Measurements from ENCODE around the gene CDC27.
A peak's percentile ranks its signal among the peaks of the same experiment; 100 is the strongest.
"Not testable (repeated sequence)": the region's sequence is repeated elsewhere in the genome, so short reads cannot be mapped to it uniquely, and the experiment has no call there.

CDC27 gene, protein sequence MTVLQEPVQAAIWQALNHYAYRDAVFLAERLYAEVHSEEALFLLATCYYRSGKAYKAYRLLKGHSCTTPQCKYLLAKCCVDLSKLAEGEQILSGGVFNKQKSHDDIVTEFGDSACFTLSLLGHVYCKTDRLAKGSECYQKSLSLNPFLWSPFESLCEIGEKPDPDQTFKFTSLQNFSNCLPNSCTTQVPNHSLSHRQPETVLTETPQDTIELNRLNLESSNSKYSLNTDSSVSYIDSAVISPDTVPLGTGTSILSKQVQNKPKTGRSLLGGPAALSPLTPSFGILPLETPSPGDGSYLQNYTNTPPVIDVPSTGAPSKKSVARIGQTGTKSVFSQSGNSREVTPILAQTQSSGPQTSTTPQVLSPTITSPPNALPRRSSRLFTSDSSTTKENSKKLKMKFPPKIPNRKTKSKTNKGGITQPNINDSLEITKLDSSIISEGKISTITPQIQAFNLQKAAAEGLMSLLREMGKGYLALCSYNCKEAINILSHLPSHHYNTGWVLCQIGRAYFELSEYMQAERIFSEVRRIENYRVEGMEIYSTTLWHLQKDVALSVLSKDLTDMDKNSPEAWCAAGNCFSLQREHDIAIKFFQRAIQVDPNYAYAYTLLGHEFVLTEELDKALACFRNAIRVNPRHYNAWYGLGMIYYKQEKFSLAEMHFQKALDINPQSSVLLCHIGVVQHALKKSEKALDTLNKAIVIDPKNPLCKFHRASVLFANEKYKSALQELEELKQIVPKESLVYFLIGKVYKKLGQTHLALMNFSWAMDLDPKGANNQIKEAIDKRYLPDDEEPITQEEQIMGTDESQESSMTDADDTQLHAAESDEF

DNA sequence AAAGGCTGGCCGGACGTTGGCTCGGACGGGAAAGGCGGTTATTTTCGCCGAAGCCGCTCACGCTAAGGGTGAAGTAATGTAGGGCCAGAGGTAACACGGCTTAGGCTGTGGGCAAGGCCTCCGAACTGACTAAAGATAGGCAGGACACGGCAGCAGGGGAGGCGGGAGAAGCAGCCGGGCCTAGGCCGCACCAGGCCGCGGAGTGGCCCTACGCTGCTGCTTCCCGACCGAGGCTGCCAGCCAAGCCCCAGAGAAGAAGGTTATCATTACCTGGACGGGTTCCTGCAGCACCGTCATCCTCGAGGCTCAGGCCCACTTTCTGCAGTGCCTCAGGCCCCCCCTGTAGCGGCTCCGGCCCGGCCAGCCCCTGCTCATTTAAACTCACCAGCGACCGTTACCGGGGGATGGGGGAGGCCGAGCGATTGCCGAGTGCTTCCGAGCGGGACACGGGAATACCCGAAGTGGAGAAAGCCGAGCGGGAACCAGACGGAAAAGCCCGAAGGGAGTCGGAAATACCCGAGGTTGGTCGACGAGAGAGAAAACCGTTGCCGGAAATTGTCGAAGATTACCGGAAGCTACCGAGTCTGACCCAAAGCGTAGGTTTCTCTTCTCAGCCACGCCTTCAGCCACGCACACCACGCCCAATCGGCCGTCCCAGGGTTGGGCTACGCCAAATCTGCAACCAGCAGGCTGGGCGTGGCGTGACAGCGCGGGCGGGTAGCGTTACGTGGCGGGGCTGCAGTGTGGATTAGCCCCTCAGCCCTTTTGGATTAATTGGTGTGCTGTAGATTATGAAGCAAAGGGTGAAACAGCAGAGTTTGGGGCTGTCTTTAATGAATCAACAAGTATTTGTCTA, at the start of gene CDC27:
Gene CDC27, minus strand, starts transcription at position 420 of the 856 bp plus-strand sequence. Its CDS starts 123 bp downstream, at position 297.
- DNase-seq, result peak; percentile 100

DNA sequence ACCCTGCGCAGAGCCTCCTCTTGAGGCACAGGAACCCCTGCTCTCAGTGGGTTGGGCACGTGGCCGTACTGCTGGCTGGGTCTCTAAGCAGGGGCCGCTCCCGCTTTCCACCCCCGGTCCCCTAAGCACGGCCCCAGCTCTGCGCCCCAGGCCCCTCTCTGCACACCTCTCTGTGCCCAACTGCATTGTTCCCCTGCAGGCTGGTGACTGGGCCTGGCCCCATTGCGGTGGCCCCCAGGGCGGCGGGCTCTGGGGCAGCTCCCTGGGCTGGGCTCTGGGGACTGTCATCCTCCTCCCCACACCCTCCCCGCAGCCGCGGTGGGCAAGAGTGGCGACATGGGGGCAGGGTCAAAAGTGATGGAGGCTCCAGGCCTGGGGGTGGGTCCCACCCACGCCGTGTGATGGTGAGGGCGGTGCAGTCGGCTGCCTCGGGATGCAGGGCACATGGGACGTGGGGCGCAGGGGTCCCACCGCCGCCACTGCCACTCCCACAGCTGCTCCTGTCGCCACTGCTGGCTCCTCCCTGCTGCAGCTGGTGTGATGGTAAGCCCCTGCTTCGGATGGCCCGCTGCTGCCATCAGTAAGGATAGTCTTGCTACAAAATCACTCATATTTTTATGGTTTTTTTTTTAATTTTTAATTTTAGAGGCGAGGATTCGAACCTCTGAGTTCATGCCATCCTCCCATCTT, 49.4 kb upstream of the CDC27 start:
- no peak for DNase-seq

GRCh38 chr17:47237841-47238240, 48.7 kb upstream of the CDC27 start:
- no peak for DNase-seq

DNA sequence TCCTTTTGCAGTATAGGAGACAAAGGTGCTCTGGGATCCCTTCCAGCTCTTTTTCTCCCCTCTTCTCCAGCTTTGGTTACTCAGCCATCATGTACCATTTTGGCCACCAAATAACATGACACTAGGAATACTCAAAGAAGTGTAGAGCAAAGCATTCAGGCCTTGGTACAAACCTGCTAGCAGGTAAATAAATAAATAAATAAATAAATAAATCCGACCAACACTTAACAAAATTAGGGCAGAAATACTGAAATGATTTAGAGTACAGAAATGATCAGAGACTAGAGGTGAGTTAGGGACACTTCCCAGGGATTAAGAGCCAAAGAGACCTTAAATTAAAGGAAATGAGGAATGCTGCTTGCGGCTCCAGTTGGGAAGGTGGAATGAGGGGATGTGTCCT, 46.8 kb upstream of the CDC27 start:
- no peak for DNase-seq

- DNase-seq, result no peak
Measured at GRCh38 chr17:47235506-47235905, 46.4 kb upstream of the CDC27 start.

DNA sequence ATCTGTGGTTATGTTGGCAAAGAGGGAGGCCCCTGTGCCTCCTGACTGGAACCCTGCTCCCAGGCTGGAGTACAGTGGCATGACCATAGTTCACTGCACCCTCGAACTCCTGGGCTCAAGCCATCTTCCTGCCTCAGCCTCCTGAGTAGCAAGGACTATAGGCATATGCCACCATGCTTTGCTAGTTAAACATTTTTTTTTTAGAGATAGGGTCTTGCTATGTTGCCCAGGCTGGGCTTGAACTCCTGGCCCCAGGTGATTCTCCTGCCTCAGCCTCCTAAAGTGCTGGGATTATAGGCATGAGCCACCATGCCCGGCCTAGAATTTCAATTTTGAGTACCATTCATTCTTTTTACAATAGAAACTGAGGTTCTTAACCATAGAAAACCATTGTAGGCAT, 43.4 kb upstream of the CDC27 start:
- DNase-seq, result no peak

- no peak for DNase-seq
Measured at GRCh38 chr17:47231866-47232265, 42.8 kb upstream of the CDC27 start.

GRCh38 chr17:47231334-47231733, 42.2 kb upstream of the CDC27 start:
- DNase-seq, result no peak

DNA sequence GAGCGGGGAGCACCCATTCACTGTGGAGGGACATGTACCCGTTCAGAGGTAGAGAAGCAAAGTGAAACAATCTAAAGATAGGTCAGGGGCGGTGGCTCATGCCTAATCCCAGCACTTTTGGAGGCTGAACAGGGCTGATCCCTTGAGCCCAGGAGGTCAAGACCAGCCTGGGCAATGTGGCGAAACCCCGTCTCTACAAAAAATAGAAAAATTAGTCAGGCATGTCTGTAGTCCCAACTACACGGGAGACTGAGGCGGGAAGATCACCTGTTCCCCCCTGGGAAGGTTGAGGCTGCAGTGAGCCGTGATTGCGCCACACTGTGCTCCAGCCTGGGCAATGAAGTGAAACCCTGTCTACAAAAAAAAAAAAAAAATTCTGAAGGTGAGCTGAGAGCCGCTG, 41.8 kb upstream of the CDC27 start:
- DNase-seq, result no peak

DNA sequence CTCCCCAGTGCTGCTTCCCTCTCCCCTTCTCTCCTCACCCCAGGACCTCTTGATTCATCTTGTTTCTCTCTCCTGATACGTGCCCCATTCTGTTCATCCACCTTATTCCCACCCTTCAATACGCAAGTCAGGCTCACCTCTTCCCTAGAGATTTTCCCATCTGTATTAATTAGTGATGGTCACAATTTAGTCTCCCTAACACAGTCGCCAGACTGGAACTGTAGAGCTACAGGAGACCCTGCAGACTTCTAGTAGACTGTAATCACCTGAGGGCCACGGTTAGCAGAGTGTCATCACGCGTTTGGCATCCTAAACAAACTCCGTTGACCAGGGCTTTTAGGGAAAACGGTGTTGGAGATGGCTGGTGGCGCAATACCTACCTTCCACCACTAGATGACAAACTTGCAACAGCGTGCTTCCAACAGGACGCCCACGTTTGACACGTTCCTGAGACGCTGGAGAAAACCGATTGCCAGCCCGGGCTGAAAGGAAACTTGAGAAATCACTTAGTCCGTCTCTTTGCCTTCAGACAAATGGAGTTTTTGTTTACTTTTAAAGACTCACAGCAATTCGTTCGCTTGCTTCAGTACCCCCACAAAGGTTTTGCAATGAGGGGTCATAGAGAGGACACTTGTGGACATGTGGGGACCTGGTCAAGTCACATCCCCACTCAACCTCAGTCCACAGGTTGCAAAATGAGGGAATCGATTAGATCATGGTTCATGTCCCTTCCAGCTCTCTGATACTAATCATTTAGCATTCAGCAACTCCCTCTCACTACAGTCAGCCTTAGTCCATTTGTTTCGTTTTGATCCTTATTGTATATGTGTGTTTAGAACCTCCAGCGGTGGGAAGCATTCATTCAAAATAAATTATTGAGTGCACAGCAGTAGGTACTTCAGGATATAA, 40.7 kb upstream of the CDC27 start:
- peak; percentile 74 to 86 for DNase-seq

- no peak for DNase-seq
Measured at GRCh38 chr17:47227862-47228261, 38.8 kb upstream of the CDC27 start.

- no peak for DNase-seq
Measured at GRCh38 chr17:47225911-47226688, 37.0 kb upstream of the CDC27 start.

DNA sequence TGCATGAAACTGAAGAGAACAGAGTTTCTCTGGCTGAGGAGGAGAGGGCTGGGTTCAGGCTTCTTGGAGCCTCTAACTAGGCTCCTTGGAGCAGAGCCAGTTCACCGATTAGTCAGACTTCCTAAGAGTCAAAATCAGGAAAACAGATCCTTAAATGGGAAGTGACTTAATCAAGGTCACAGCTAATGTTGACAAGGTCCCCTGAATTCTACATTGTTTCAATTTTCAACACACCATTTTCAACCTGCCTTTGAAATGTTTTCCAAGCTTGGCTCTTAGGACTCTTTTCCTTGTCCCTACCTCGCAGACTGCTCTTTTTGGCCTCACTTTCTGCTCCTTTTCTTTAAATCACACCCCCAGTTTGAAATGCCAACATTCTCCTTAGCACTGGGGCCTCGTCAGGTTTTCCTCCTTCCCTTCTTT, 36.4 kb upstream of the CDC27 start:
- DNase-seq, result no peak

DNA sequence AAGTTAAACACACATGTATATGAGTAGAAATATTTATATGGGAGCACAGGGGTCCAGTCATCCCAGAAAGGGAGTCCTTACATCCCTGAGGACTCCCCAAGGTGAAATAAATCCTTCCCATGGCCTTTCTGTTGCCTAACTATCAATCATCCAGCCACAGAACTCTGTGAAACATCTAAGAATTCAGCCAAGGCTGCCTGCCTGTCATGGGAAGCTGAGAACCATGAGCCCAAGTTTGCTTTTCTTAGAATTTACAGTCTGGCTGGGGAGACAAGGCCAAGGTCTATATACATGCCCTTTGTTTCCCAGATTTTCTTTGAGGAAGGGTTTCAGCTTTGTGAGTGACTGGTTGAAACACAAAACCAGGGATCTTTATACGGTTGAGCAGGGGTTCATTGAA, 35.9 kb upstream of the CDC27 start:
- DNase-seq, result no peak

DNA sequence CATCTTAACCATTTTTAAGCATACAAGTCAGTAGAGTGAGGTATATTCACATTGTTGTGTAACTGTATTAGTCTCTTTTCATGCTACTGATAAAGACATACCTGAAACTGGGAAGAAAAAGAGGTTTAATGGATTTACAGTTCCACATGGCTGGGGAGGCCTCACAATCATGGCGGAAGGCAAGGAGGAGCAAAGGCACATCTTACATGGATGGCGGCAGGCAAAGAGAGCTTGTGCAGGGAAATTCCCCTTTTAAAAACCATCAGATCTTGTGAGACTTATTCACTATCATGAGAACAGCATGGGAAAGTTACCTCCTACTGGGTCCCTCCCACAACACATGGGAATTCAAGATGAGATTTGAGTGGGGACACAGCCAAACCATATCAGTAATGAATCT, 35.0 kb upstream of the CDC27 start:
- not testable (repeated sequence) for DNase-seq

- DNase-seq, result no peak
Measured at GRCh38 chr17:47223460-47223859, 34.4 kb upstream of the CDC27 start.

GRCh38 chr17:47223007-47223406, 33.9 kb upstream of the CDC27 start:
- no peak for DNase-seq

DNA sequence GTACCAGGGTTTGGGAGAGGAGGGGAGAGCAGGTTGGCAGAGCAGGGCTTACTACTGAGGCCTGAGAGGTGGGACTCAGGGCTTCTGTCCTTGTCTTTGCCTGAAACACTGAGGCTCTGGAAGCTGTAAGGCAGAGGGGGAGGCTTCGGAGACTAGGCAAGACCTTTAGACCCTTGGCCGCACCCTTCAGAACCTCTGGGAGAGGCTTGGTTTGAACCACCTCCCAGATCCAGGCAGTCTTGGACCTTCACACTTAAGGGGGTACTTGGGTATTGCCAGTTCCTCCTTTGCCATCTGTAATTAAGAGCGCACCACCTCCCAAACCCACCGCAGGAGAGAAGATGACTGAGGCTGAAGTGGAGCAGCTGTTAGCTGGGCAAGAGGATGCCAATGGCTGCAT, 33.0 kb upstream of the CDC27 start:
- DNase-seq, result no peak

GRCh38 chr17:47221154-47221553, 32.1 kb upstream of the CDC27 start:
- DNase-seq, result no peak

DNA sequence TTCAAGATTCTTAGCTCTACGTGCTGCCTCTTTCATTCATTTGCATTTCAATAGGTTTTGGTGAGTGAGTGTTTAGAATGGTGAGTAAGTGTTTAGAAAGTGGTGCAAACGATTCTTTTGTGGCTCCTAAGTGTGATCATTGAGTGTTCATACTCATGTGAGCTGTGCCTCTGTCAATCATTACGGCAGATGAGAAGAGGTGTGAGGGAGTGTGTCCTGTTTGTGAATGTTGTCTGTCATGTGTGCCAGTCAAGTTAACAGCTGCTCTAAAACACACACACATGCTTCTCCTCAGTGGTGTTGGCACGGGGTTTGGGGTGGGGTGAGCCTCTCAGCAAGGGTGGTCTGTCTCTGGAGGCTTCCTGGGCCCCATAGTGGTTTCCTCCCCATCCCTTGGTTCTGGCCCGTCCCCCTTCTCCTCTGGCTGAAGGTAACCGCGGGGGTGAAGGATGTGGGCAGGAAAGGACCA, 31.5 kb upstream of the CDC27 start:
- DNase-seq, result no peak

Data from activated CD4-positive, alpha-beta T cell treated with anti-CD3 and anti-CD28 coated beads, Interleukin-2, amount 50 U/mL, for 48 hours (primary cell).